Body of pancreas (tissue), 4 donors: ENCODE measurements around the gene SPNS3. TPM values are rescaled to one million over a fixed set of nuclear protein-coding genes. Genes with fewer than 3 reads are reported as not detected.

Experiments used
- ATAC-seq: fragments of 150-250 bp; one replicate; pipeline ENCODE4 v1.9.1; 2016
- DNase-seq, 4 donors: peaks; one replicate each; pipeline ENCODE4 v3.0.0-alpha.2; 2019
- H3K27ac ChIP-seq, 4 donors: fragments of 200-600 bp; sonication (generic); 1 replicate in 3 of 4; 2 replicates in 1 of 4; pipeline versions ENCODE4 v1.5.1 to v1.6.1; 2016 to 2019; ENCODE audit warnings: mild to moderate bottlenecking in 1 of 4, mixed read lengths in 1 of 4, moderate library complexity in 1 of 4
- H3K27me3 ChIP-seq, 2 donors: fragments of 200-600 bp; sonication (generic); one replicate each; pipeline ENCODE4 v1.6.0; 2016; ENCODE audit warnings: mild to moderate bottlenecking in 1 of 2
- H3K36me3 ChIP-seq, 2 donors: fragments of 200-600 bp; sonication (generic); replicated peaks in 1 of 2; 2 replicates each; pipeline ENCODE4 v1.5.1; 2016; ENCODE audit warnings: low read depth in 2 of 2; ENCODE audit not compliant: insufficient read depth in 1 of 2
- H3K4me1 ChIP-seq: fragments of 200-600 bp; sonication (generic); one replicate; pipeline ENCODE4 v1.6.0; 2016
- H3K4me3 ChIP-seq, 2 donors: fragments of 200-600 bp; sonication (generic); 1 replicate in 1 of 2; 2 replicates in 1 of 2; pipeline ENCODE4 v1.5.1; 2016 to 2019
- H3K9me3 ChIP-seq, 3 donors: fragments of 200-600 bp; sonication (generic); 1 replicate in 2 of 3; 2 replicates in 1 of 3; pipeline ENCODE4 v1.5.1; 2016
- CTCF ChIP-seq, 7 experiments: fragments of 450-650 bp in 4 of 7; fragments of 200-600 bp in 3 of 7; sonication (generic) in 3 of 7; IDR thresholded peaks; one replicate each; pipeline ENCODE4 v1.5.1; 2016 to 2019; ENCODE audit warnings: antibody characterized with exemption in 7 of 7
- POLR2A ChIP-seq, 3 donors: fragments of 450-650 bp; IDR thresholded peaks; one replicate each; pipeline ENCODE4 v1.6.1; 2016; ENCODE audit warnings: antibody characterized with exemption in 3 of 3, mild to moderate bottlenecking in 2 of 3
- WGBS, 2 donors: methylation state at CpG; one replicate each; pipeline ENCODE4 v1.1.5; 2017; 5-methylcytosine and 5-hydroxymethylcytosine counted together
- intact Hi-C: fragments of 100-400 bp; cut with DNase I; formaldehyde crosslinking; loops from one replicate; pipeline ENCODE4 v1.15.1; 2023
- total RNA-seq, 2 donors: library from RNA; depleted of rRNA; stranded (reverse); fragments of >200 nt; gene quantifications; one replicate each; pipeline ENCODE4 v1.1.0, GENCODE V29; 2016

The SPNS3 gene
- total RNA-seq, 2 donors from 2014 or later, result not detected

GRCh38 chr17:4507361-4508111 lies 73.8 kb downstream of the SPNS3 start:
- H3K4me3 ChIP-seq, result no peak overlapping the region
- ATAC-seq (no peak), DNase-seq (no peak)
- peak overlapping the region in 3 of 4 donors; percentile 15 to 78 (median 33) for H3K27ac ChIP-seq
- H3K9me3 ChIP-seq, result no peaks in the 10 kb centered on the region
- intact Hi-C loops, result no loop called here
- H3K4me1 ChIP-seq, result peaks cover 84% of the 10 kb centered on the region
- no peaks in the 10 kb centered on the region for H3K36me3 ChIP-seq
- WGBS, 2 donors, result 74 to 83% methylated on average over 6 to 8 of the region's 8 CpGs
- TF ChIP-seq POLR2A (IDR thresholded peaks at IDR 0.05) (no peak), CTCF (IDR thresholded peaks at IDR 0.05) (no peak)
- H3K27me3 ChIP-seq, result no peaks in the 10 kb centered on the region

- no peaks in the 10 kb centered on the region for H3K9me3 ChIP-seq
- DNase-seq (no peak), ATAC-seq (no peak)
- no peak overlapping the region for H3K4me3 ChIP-seq
- intact Hi-C loops, result no loop called here
- TF ChIP-seq POLR2A (IDR thresholded peaks at IDR 0.05) (no peak), CTCF (IDR thresholded peaks at IDR 0.05) (no peak)
- WGBS, 2 donors, result 87 to 97% methylated on average over 2 to 3 of the region's 3 CpGs
- H3K27me3 ChIP-seq, result no peaks in the 10 kb centered on the region
- H3K4me1 ChIP-seq, result peaks cover 84% of the 10 kb centered on the region
- H3K36me3 ChIP-seq, result no peaks in the 10 kb centered on the region
- peak overlapping the region in 3 of 4 donors; percentile 65 to 83 (median 78) for H3K27ac ChIP-seq
Measured at GRCh38 chr17:4508207-4508606, 74.5 kb downstream of the SPNS3 start.

GRCh38 chr17:4509401-4509800 lies 75.7 kb downstream of the SPNS3 start:
- TF ChIP-seq POLR2A (IDR thresholded peaks at IDR 0.05) (no peak), CTCF (IDR thresholded peaks at IDR 0.05) (peak in 4 of 7 experiments; percentile 24 to 36 (median 29))
- 42 to 64% methylated on average over 8 of the region's 8 CpGs for WGBS, 2 donors
- intact Hi-C loops, result no loop called here
- Histone ChIP-seq H3K4me1 (peaks cover 88% of the 10 kb centered on the region), H3K4me3 (no peak overlapping the region), H3K36me3 (no peaks in the 10 kb centered on the region), H3K27me3 (no peaks in the 10 kb centered on the region), H3K9me3 (no peaks in the 10 kb centered on the region), H3K27ac (peak overlapping the region; percentile 34 to 83 (median 72))
- ATAC-seq (peak; percentile 50), DNase-seq (peak; percentile 44 to 66 (median 59))

GRCh38 chr17:4509923-4510617 lies 76.3 kb downstream of the SPNS3 start:
- 73 to 75% methylated on average over 10 to 21 of the region's 21 CpGs for WGBS, 2 donors
- H3K9me3 ChIP-seq, result no peaks in the 10 kb centered on the region
- H3K36me3 ChIP-seq, result no peaks in the 10 kb centered on the region
- H3K27ac ChIP-seq, result peak overlapping the region; percentile 34 to 83 (median 72)
- H3K27me3 ChIP-seq, result no peaks in the 10 kb centered on the region
- intact Hi-C loops, result no loop called here
- no peak overlapping the region for H3K4me3 ChIP-seq
- H3K4me1 ChIP-seq, result peaks cover 91% of the 10 kb centered on the region
- TF ChIP-seq CTCF (IDR thresholded peaks at IDR 0.05) (no peak), POLR2A (IDR thresholded peaks at IDR 0.05) (no peak)
- ATAC-seq (peak; percentile 24), DNase-seq (peak in 3 of 4 donors; percentile 39 to 55 (median 46))
